Measurements from ENCODE around the gene FER1L5. TPM values are rescaled to one million over a fixed set of nuclear protein-coding genes. Genes with fewer than 3 reads are reported as not detected.

The FER1L5 gene
- total RNA-seq, 1 donor from 2014 or later = not detected

Other genes starting within 250 kb of the FER1L5 start
- 0.16 and 0.52 TPM in 2 replicates for gene NEURL3, start 137.4 kb upstream of the FER1L5 start, total RNA-seq
- 164 and 170 TPM in 2 replicates for gene ARID5A, start 106.0 kb upstream of the FER1L5 start, total RNA-seq
- 45.8 and 48.3 TPM in 2 replicates for gene KANSL3, start 4.5 kb upstream of the FER1L5 start, total RNA-seq
- gene LMAN2L, start 97.3 kb downstream of the FER1L5 start, total RNA-seq = 6.0 and 7.0 TPM in 2 replicates
- gene CNNM4, start 118.1 kb downstream of the FER1L5 start, total RNA-seq = 10.1 and 11.3 TPM in 2 replicates
- 28.7 and 30.4 TPM in 2 replicates for gene CNNM3, start 173.5 kb downstream of the FER1L5 start, total RNA-seq
- gene ANKRD23, start 201.3 kb downstream of the FER1L5 start, total RNA-seq = 7.0 and 9.1 TPM in 2 replicates
- 39.2 and 40.0 TPM in 2 replicates for gene ANKRD39, start 215.3 kb downstream of the FER1L5 start, total RNA-seq
- gene SEMA4C, start 227.3 kb downstream of the FER1L5 start, total RNA-seq = 32.0 and 36.1 TPM in 2 replicates

Data from activated T-helper 2 cell treated with anti-CD3 and anti-CD28 coated beads, Interferon-gamma antibody, Interleukin-2, Interleukin-4, amounts not matched to agents 10 μg/mL and 5 μg/mL and 100 μg/mL, durations not matched to agents 14 hours and 24 hours and 36 hours (primary cell).